Stimulated activated CD8-positive, alpha-beta memory T cell treated with anti-CD3 and anti-CD28 coated beads, Interleukin-4, amount 100 ng/mL, for 1 hour (primary cell): ENCODE data around the gene RALGAPB.
A peak's percentile ranks its signal among the peaks of the same experiment; 100 is the strongest.
"Not testable (repeated sequence)": the region's sequence is repeated elsewhere in the genome, so short reads cannot be mapped to it uniquely, and the experiment has no call there.

Experiments
- DNase-seq, 2 donors: peaks; one replicate each; pipeline ENCODE4 v3.0.0-alpha.2; 2020; ENCODE audit warnings: low read depth in 2 of 2, low spot score in 1 of 2

The RALGAPB gene

DNA sequence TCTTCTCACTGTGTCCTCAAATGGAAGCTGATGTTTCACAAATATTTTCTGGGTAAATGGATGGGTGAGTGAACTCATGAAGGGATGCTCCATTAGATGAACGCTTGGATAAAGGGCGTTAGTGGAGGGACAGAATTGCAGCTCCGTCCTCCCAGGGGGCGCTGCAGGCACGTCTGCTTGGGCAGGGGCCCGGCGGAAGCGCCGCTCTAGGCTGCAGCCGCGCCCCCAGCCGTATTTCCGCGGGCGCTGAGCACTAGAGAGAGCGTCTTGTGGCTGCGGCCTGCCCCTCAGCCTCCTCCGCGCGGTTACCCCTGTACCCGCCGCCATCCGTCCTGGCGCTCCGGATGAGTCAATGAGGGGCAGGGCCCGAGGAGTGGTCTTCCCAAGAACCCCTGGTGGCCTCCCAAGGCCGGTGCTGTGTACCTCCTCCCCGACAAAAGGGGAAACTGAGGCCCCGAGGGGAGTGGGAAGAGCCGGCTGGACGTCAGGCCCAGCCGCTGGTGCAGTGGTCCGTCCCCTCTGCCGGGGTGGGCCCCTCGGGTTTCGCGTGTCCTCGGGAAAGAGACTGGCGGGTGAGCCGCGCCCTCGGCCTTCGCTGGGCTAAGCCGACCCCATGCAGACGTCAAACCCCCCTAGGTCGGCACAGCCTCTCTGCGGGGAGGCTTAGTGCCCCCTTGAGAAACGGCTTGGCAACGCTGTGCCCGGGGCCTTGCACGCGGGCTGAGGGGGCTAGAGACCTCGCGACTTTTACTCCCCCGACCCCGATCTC is 26.0 kb upstream of the RALGAPB start:
- DNase-seq = peak; percentile 83 to 86

DNA sequence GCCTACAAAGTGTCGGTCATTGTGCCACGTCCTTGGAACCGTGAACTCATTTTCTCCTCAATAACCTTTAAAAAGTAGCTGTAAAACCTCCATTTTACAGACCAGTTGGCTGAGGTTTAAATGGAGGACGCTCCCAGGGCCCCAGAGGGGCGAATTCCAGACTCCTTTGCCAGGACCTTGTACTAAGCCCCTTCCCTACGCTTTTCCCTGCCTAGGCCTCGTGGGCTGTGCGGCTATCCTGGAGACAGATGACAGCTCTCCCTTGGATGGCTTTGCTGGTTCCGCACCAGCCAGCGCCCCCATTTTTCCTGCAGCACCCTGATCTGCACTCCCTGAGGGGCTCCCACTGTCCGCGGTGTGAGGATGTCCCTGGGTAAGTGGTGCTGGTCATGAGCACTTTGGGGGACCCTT is 25.4 kb upstream of the RALGAPB start:
- DNase-seq = no peak

GRCh38 chr20:38447931-38448675 is 24.5 kb upstream of the RALGAPB start:
- DNase-seq = no peak

DNA sequence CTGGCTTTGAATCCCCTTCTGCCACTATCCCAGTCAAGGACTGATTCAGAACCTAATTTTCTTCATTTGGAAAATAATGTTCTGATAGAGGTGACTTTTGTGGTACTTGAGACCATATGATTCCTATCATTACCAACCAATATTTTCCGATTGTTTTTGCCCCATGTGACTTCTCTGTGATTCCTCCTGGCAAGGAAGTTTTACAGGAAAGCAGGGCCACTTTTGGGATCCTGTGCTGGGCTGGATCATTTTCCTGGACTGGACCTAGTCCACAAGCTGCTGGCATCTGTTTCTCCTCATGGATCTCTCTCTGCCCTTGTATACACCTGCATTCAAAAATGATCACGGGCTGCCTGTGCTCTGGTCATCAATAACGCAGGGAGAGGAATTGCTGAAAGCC is 23.6 kb upstream of the RALGAPB start:
- DNase-seq = no peak

DNA sequence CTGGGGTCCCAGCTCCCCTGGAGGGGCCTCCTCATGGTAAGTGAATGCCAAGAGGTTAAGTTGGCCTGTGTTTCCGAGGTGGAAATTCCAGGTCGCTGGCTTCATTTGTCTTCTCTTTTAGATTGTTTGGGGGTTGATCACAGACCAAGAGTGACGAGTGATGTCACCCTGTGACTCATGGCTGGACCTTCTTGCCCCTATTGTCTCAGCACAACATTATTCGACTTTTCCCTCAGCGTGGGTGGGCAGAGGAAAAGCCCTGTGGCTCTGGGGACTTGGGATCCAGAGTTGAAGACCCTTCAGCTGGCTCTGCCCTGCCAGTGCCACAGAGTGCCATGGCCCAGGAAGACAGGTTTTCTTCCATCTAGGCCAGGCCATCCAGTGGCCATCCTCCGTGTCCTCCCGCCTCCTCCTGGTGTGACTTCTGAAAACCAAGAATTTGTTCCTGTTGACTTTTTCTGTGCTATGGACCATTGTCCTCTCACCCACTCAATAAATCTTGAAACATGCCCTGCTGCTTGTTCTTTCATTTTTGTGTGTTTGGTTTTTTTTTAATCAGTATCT is 22.1 kb upstream of the RALGAPB start:
- no peak for DNase-seq

- no peak for DNase-seq
Measured at GRCh38 chr20:38452880-38453624, 19.6 kb upstream of the RALGAPB start.

DNA sequence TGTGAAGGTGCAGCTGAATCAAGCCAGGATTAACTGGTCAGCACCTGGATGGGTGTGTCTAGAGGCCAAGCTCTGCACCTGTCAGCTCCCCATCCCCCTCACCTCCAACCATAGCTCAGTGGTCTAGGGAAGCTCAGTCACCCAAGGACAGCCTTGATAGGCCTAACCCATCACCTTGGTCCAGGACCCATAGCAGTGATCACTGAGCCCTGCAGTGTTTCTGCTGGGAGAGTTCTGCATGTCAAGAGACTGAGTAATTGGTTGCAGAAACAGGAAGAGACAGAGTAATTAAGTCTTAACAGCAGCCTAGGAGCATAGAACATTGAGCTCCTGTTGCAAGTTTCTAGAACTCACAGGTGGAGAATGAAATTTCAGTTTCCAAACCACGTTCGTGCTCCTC is 18.7 kb upstream of the RALGAPB start:
- DNase-seq = no peak

DNA sequence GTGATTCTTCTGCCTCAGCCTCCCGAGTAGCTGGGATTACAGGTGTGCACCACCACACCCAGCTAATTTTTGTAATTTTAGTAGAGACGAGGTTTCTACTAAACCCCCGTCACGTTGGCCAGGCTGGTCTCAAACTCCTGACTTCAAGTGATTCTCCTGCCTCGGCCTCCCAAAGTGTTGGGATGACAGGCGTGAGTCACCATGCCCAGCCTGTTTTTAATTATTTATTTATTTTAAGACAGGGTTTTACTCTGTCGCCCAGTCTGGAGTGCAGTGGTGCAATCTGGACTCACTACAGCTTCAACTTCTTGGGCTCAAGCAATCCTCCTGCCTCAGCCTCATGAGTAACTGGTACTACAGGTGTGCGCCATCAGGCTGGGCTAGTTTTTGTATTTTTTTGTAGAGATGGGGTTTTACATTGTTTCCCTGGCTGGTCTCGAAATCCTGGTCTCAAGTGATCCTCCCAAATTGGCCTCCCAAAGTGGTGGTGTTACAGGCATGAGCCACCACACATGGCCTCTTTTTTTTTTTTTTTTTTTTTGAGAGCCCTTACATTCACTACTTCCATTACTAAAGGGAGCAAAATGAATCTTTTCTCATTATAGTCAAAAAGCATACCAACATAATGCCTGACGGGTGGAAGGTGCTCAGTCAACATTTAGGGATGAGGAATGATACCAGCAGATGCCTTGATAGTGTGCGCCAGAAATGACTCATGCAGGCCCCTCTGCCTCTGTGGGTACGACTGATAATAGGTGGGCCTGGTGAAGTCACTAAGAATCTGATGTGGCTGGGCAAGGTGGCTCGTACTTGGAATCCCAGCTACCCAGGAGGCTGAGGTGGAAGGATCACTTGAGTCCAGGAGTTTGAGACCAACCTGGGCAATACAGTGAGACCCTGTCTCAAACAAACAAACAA is 17.8 kb upstream of the RALGAPB start:
- no peak for DNase-seq

GRCh38 chr20:38458314-38458713 is 14.3 kb upstream of the RALGAPB start:
- DNase-seq = no peak

DNA sequence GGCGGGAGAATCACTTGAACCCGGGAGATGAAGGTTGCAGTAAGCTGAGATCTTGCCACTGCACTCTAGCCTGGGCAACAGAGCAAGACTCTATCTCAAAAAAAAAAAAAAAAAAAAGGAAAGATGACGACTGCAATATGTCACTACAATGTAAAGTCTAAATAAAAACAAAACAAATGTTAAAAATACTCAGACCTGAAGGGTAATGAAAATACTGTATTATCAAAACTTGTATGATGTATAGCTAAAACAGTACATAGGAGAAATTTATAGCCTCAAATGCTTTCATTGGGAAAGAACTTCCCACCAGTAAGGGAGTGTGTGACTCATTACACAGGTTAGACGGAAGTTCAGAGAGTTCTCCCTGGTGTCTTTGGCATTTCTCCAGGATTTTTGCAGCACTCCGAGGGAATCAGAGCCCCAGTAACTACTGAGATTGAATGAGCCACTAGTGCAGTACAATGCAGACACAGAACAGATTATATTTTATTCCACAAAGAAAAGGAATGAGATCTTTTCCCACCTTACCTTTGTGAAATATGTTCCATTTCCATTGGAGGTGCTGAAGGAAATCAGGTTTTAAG is 12.5 kb upstream of the RALGAPB start:
- no peak for DNase-seq

GRCh38 chr20:38460631-38461030 is 12.0 kb upstream of the RALGAPB start:
- DNase-seq = not testable (repeated sequence)

DNA sequence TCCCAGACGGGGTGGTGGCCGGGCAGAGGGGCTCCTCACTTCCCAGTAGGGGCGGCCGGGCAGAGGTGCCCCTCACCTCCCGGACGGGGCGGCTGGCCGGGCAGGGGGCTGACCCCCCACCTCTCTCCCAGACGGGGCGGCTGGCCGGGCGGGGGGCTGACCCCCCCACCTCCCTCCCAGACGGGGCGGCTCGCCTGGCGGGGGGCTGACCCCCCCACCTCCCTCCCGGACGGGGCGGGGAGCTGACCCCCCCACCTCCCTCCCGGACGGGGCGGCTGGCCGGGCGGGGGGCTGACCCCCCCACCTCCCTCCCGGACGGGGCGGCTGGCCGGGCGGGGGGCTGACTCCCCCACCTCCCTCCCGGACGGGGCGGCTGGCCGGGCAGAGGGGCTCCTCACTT is 11.5 kb upstream of the RALGAPB start:
- DNase-seq = not testable (repeated sequence)

DNA sequence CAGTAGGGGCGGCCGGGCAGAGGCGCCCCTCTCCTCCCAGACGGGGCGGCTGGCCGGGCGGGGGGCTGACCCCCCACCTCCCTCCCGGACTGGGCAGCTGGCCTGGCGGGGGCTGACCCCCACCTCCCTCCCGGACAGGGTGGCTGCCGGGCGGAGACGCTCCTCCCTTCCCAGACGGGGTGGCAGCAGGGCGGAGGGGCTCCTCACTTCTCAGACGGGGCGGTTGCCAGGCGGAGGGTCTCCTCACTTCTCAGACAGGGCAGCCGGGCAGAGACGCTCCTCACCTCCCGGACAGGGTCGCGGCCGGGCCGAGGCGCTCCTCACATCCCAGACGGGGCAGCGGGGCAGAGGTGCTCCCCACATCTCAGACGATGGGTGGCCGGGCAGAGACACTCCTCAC is 11.1 kb upstream of the RALGAPB start:
- not testable (repeated sequence) for DNase-seq

- no peak for DNase-seq
Measured at GRCh38 chr20:38466171-38466570, 6.5 kb upstream of the RALGAPB start.

GRCh38 chr20:38466983-38467382 is 5.7 kb upstream of the RALGAPB start:
- no peak for DNase-seq

GRCh38 chr20:38471245-38471644 is 1.4 kb upstream of the RALGAPB start:
- DNase-seq = no peak

DNA sequence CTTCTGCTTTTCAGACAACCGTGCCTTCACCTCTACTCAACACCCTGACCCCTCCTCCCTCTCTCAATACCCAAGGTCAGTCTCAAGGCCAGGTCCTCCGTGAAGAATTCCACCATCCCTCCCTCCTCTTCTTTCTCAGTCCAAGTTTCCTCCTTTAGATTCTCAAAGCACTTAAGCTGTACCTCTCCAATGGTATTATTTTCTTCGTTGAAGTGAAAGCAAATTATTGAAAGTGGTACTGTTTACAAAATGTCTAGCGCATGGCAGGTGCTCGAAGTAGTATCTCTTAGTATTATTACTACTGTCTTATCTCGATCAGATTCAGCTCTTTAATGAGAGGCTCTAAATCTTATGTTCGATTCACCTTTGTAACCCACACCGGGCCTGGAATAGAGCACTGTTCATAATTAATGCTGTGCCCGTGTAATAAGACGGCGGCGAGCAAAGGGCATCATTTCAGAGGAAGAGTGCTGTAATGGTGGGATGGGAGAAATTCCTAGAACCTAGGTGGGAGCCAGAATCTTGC is 593 bp upstream of the RALGAPB start:
- DNase-seq = no peak

- DNase-seq = no peak
Measured at GRCh38 chr20:38473367-38473795, 738 bp downstream of the RALGAPB start.

- DNase-seq = no peak
Measured at GRCh38 chr20:38477747-38478146, 5.1 kb downstream of the RALGAPB start.

GRCh38 chr20:38479596-38479995 is 7.0 kb downstream of the RALGAPB start:
- DNase-seq = no peak
